ENCODE measurements around the gene MICAL1. TPM values are rescaled to one million over a fixed set of nuclear protein-coding genes. Genes with fewer than 3 reads are reported as not detected.
"Not testable (repeated sequence)": the region's sequence is repeated elsewhere in the genome, so short reads cannot be mapped to it uniquely, and the experiment has no call there.

Gene MICAL1
- total RNA-seq, 2 experiments from 2014 or later: 50.5 to 53.2 TPM

DNA sequence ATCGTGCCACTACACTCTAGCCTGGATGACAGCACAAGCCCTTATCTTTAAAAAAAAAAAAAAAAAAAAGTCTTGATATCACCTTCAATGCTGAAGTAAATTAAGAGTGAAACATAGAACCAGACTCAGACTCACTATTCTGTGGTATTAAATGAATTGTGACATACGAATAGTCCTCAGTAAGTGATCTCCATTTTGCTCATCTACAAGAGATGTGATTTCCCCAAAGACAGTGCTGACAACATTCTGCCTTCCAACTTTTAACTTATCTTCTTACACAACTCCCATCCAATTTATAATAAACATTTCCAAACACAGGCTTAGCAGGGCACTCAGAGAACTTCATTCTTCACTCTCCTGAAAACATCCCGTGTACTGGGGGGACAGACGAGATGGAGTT, 19.4 kb upstream of the MICAL1 start:
- Mint-ChIP-seq H3K27ac (peak overlapping the region; percentile 13), H3K27me3 (ENCODE audit: low read depth) (no peaks in the 10 kb centered on the region), H3K4me1 (ENCODE audit: low read depth) (peaks cover 77% of the 10 kb centered on the region), H3K9me3 (ENCODE audit: insufficient read depth) (no peaks in the 10 kb centered on the region), H3K4me3 (no peak overlapping the region), H3K36me3 (ENCODE audit: low read depth) (peaks cover 86% of the 10 kb centered on the region)
- no peak for DNase-seq
- CTCF ChIA-PET: interaction anchor here (2.1 kb wide), 1 partner anchor 92 kb away, joined by 7 read pairs; no protein-coding TSS in a partner anchor
- ATAC-seq: no peak
- POLR2A ChIA-PET: interaction anchor here (0.7 kb wide), 1 partner anchor 9 kb away, joined by 3 read pairs; no protein-coding TSS in a partner anchor

DNA sequence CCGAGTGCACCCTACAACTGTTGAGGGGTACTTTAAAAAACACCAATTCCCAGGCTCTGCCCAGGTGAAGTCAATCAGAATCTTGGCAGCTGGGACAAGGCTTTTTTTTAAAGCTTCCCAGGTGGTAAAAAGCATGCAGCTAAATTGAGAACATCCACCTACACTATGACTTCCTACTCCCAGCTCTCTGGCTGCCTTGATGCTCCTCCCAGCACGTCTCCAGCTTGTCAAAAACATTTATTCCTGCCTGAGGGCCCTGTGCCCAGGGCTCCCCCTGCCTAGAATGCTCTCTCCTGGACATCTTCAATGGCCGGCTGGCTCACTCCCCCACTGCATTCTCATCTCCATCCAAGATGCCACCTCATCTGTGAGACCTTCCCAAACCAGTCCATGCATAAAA, 17.5 kb upstream of the MICAL1 start:
- no peak for DNase-seq
- Mint-ChIP-seq H3K36me3 (ENCODE audit: low read depth) (peaks cover 83% of the 10 kb centered on the region), H3K27ac (no peak overlapping the region), H3K4me3 (no peak overlapping the region), H3K27me3 (ENCODE audit: low read depth) (no peaks in the 10 kb centered on the region), H3K4me1 (ENCODE audit: low read depth) (peaks cover 68% of the 10 kb centered on the region), H3K9me3 (ENCODE audit: insufficient read depth) (no peaks in the 10 kb centered on the region)
- no peak for ATAC-seq
- ChIA-PET POLR2A (interaction anchor here (1.2 kb wide), 1 partner anchor 10 kb away, joined by 3 read pairs; no protein-coding TSS in a partner anchor), CTCF (interaction anchor here (0.9 to 2.2 kb wide), 2 partner anchors 14 to 56 kb away, joined by 3 to 10 read pairs; no protein-coding TSS in a partner anchor)

- POLR2A ChIA-PET: interaction anchor here (1.2 kb wide), 1 partner anchor 10 kb away, joined by 3 read pairs; no protein-coding TSS in a partner anchor
- ATAC-seq: no peak
Observed at GRCh38 chr6:109472132-109472995, 16.8 kb upstream of the MICAL1 start.

GRCh38 chr6:109471105-109471810, 15.7 kb upstream of the MICAL1 start:
- Mint-ChIP-seq H3K27me3 (ENCODE audit: low read depth) (no peaks in the 10 kb centered on the region), H3K9me3 (ENCODE audit: insufficient read depth) (no peaks in the 10 kb centered on the region), H3K36me3 (ENCODE audit: low read depth) (peaks cover 84% of the 10 kb centered on the region), H3K4me3 (no peak overlapping the region), H3K4me1 (ENCODE audit: low read depth) (peaks cover 53% of the 10 kb centered on the region), H3K27ac (peak overlapping the region; percentile 35)
- ChIA-PET CTCF (interaction anchor here (1.0 to 2.2 kb wide), 2 partner anchors 12 to 14 kb away, joined by 4 to 10 read pairs; no protein-coding TSS in a partner anchor), POLR2A (interaction anchor here (2.3 kb wide), 1 partner anchor 12 kb away, joined by 9 read pairs; no protein-coding TSS in a partner anchor)
- ATAC-seq (no peak), DNase-seq (no peak)

More at GRCh38 chr6:109472132-109472995, 16.8 kb upstream of the MICAL1 start:
- Mint-ChIP-seq H3K9me3 (ENCODE audit: insufficient read depth) (no peaks in the 10 kb centered on the region), H3K27me3 (ENCODE audit: low read depth) (no peaks in the 10 kb centered on the region), H3K36me3 (ENCODE audit: low read depth) (peaks cover 85% of the 10 kb centered on the region), H3K27ac (peak overlapping the region; percentile 35), H3K4me1 (ENCODE audit: low read depth) (peaks cover 61% of the 10 kb centered on the region), H3K4me3 (no peak overlapping the region)
- CTCF ChIA-PET: interaction anchor here (0.9 to 2.2 kb wide), 3 partner anchors 13 to 57 kb away, joined by 3 to 10 read pairs (median 4); no protein-coding TSS in a partner anchor
- no peak for DNase-seq

DNA sequence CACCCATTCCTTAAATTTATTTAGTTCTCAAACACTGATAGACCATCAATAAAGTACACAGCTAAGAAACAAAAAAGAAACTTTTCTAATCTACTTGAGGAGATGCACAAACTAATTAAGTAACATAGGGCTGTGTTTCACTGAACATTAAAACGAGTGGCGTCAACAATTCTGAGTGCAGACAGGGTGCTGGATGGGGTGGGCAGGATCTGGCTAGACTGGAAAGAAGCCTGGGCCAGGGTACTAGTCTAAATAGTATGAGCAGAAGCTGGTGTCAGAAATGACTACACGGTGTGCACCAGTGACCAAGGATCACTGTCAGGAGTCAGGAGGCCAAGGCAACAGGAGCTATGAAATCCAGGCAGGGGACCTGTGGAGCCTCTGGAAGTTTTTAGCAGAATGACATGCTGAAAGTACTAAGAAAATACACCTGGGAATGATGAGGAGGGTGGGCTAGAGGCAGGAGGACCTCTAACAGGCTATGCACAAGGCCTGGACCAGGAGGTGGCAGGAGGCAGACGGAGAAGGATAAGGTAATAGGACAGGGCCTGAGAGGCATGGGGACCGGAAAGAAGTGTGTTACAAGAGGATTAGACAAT, 14.1 kb upstream of the MICAL1 start:
- H3K4me3 Mint-ChIP-seq: no peak overlapping the region
- POLR2A ChIA-PET: interaction anchor here (1.5 to 2.3 kb wide), 2 partner anchors 10 to 13 kb away, joined by 4 to 9 read pairs; partner anchors contain the start of gene ZBTB24

DNA sequence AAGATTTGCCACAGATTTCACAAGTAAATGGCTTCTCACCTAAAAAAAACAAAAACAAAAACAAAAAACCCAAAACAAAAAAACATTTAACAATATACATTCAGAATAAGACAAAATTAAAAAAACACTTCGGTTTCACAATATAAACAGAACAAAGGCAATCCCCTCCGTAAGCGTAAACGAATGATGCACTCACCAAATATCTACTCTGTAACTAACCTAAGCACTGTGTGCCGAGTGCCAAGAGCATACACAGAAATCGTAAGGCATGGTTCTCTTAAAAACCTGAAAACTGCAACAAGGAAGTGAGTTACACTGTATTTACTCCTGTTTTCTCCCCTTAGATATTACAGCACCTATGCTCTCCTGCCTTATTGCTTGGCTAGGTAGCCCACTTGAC, 12.1 kb upstream of the MICAL1 start:
- ChIA-PET CTCF (no interaction called here), POLR2A (no interaction called here)
- H3K4me3 Mint-ChIP-seq: no peak overlapping the region
- H3K9me3 Mint-ChIP-seq (ENCODE audit: insufficient read depth): no peaks in the 10 kb centered on the region
- H3K4me1 Mint-ChIP-seq (ENCODE audit: low read depth): peaks cover 44% of the 10 kb centered on the region
- ATAC-seq (no peak), DNase-seq (peak; percentile 12)
- H3K36me3 Mint-ChIP-seq (ENCODE audit: low read depth): peaks cover 82% of the 10 kb centered on the region
- no peaks in the 10 kb centered on the region for H3K27me3 Mint-ChIP-seq (ENCODE audit: low read depth)
- no peak overlapping the region for H3K27ac Mint-ChIP-seq

More for the DNA sequence above, 14.1 kb upstream of the MICAL1 start:
- peaks cover 83% of the 10 kb centered on the region for H3K36me3 Mint-ChIP-seq (ENCODE audit: low read depth)
- ATAC-seq: no peak
- peak overlapping the region; percentile 23 for H3K27ac Mint-ChIP-seq
- H3K27me3 Mint-ChIP-seq (ENCODE audit: low read depth): no peaks in the 10 kb centered on the region
- H3K4me1 Mint-ChIP-seq (ENCODE audit: low read depth): peaks cover 51% of the 10 kb centered on the region
- CTCF ChIA-PET: interaction anchor here (1.0 to 1.5 kb wide), 4 partner anchors 10 to 570 kb away, joined by 3 to 7 read pairs (median 4); no protein-coding TSS in a partner anchor
- DNase-seq: no peak
- no peaks in the 10 kb centered on the region for H3K9me3 Mint-ChIP-seq (ENCODE audit: insufficient read depth)

GRCh38 chr6:109466212-109466923, 10.8 kb upstream of the MICAL1 start:
- ATAC-seq: no peak

GRCh38 chr6:109465772-109466171, 10.2 kb upstream of the MICAL1 start:
- POLR2A ChIA-PET: interaction anchor here (0.5 to 1.1 kb wide), 2 partner anchors 9 to 15 kb away, joined by 3 to 6 read pairs; no protein-coding TSS in a partner anchor
- Mint-ChIP-seq H3K4me1 (ENCODE audit: low read depth) (peaks cover 33% of the 10 kb centered on the region), H3K27me3 (ENCODE audit: low read depth) (no peaks in the 10 kb centered on the region), H3K36me3 (ENCODE audit: low read depth) (peaks cover 82% of the 10 kb centered on the region), H3K4me3 (no peak overlapping the region), H3K9me3 (ENCODE audit: insufficient read depth) (no peaks in the 10 kb centered on the region), H3K27ac (no peak overlapping the region)
- DNase-seq (no peak), ATAC-seq (no peak)
- CTCF ChIA-PET: no interaction called here

More at GRCh38 chr6:109466212-109466923, 10.8 kb upstream of the MICAL1 start:
- H3K9me3 Mint-ChIP-seq (ENCODE audit: insufficient read depth): no peaks in the 10 kb centered on the region
- H3K36me3 Mint-ChIP-seq (ENCODE audit: low read depth): peaks cover 81% of the 10 kb centered on the region
- ChIA-PET CTCF (interaction anchor here (0.6 kb wide), 1 partner anchor 12 kb away, joined by 3 read pairs; no protein-coding TSS in a partner anchor), POLR2A (interaction anchor here (0.5 to 1.1 kb wide), 3 partner anchors 8 to 16 kb away, joined by 3 to 6 read pairs (median 3); no protein-coding TSS in a partner anchor)
- no peak overlapping the region for H3K27ac Mint-ChIP-seq
- peaks cover 36% of the 10 kb centered on the region for H3K4me1 Mint-ChIP-seq (ENCODE audit: low read depth)
- no peaks in the 10 kb centered on the region for H3K27me3 Mint-ChIP-seq (ENCODE audit: low read depth)
- DNase-seq: no peak
- H3K4me3 Mint-ChIP-seq: no peak overlapping the region

GRCh38 chr6:109461733-109462526, 6.4 kb upstream of the MICAL1 start:
- Mint-ChIP-seq H3K4me1 (ENCODE audit: low read depth) (peaks cover 56% of the 10 kb centered on the region), H3K27ac (no peak overlapping the region), H3K27me3 (ENCODE audit: low read depth) (no peaks in the 10 kb centered on the region), H3K36me3 (ENCODE audit: low read depth) (peaks cover 61% of the 10 kb centered on the region), H3K4me3 (no peak overlapping the region), H3K9me3 (ENCODE audit: insufficient read depth) (no peaks in the 10 kb centered on the region)
- POLR2A ChIA-PET: interaction anchor here (1.1 kb wide), 1 partner anchor 11 kb away, joined by 3 read pairs; no protein-coding TSS in a partner anchor
- CTCF ChIA-PET: interaction anchor here (1.1 kb wide), 1 partner anchor 578 kb away, joined by 3 read pairs; no protein-coding TSS in a partner anchor
- no peak for ATAC-seq
- DNase-seq: no peak

DNA sequence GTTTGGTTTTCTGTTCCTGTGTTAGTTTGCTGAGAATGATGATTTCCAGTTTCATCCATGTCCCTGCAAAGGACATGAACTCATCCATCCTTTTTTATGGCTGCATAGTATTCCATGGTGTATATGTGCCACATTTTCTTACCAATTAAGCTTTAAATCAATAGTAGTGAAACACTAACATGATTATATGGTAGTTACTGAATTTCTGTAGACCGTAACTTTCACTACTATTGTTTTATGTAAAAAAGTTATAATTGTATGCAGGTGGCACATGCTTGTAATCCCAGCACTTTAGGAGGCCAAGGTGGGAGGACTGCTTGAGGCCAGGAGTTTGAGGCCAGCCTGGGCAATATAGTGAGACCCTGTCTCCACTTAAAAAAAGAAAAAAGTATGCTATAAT, 5.6 kb upstream of the MICAL1 start:
- H3K9me3 Mint-ChIP-seq (ENCODE audit: insufficient read depth); POLR2A ChIA-PET; H3K27me3 Mint-ChIP-seq (ENCODE audit: low read depth); H3K4me3 Mint-ChIP-seq; ATAC-seq; DNase-seq; H3K27ac Mint-ChIP-seq: not testable (repeated sequence)
- CTCF ChIA-PET: interaction anchor here (1.1 kb wide), 1 partner anchor 579 kb away, joined by 3 read pairs; no protein-coding TSS in a partner anchor
- Mint-ChIP-seq H3K36me3 (ENCODE audit: low read depth) (peaks cover 63% of the 10 kb centered on the region), H3K4me1 (ENCODE audit: low read depth) (peaks cover 62% of the 10 kb centered on the region)

Data from activated CD8-positive, alpha-beta T cell treated with anti-CD3 and anti-CD28 coated beads, Interleukin-2, amount 10 ng/mL, durations not matched to agents 7 days and 5 days (primary cell).